CD4-positive, alpha-beta T cell treated with Interleukin-15 for 1 hour (primary cell): ENCODE data around the gene GDPD3.

Experiments used
- DNase-seq: peaks from one replicate; pipeline ENCODE4 v3.0.0-alpha.2; 2020

The GDPD3 gene

DNA sequence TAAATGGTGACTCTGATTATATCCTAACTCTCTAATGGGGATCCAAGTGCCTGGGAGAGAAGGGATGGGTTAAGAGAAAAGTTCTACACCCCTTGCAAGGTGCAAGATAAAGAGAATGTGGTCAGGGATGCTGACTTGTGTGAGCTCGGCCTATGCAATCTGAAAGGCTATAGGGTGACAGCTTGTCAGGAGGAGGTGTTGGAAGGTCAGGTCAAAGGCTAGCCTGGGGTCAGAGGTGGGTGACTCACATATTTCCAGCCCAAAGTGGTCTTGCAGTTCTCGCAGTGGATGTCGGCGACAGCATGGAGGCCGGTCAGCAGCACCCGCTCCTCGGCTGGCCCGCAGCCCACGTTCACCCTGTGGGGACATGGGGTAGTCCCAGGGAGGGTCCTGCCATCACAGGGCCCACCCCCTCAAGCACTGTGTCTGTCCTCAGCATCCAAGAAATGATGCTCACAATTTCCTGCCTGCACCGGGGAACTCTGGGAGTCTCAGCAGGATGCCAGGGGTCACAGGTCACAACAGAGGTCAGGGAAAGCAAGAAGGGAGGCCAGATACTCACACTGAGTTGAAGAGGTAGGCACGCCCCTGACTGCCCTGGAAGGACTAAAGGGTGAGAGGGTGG, 18.7 kb downstream of the GDPD3 start:
- DNase-seq: no peak

DNA sequence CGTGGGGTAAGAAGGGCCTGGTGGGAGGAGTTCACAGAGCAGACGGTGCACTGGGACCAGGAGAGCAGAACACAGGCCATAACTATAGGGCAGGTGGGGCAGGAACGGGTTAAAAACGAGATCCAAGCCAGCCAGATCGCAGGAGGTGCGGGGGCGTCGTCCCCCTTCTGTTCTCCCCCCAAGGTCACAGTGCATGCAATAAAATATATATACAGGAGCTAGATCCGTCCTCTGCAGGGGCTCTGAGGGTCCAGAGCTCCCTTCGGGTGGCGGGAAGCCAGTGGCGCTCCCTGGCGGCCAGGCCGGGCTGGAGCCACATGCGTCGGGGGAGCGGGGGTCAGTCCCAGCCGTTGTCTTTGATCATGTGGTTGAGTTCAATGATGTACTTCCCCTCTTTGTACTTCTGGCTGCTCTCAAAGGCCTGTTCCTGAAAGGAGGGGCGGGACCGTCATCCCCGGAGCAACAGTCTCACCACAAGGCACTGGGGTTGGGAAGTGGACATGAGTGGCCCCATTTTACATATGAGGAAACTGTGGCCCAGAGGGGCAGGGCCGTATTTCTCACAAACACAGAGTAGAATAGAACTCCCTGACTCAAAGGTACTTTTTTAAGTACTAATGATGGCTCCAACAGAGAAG, 20.8 kb downstream of the GDPD3 start:
- peak; percentile 91 for DNase-seq

DNA sequence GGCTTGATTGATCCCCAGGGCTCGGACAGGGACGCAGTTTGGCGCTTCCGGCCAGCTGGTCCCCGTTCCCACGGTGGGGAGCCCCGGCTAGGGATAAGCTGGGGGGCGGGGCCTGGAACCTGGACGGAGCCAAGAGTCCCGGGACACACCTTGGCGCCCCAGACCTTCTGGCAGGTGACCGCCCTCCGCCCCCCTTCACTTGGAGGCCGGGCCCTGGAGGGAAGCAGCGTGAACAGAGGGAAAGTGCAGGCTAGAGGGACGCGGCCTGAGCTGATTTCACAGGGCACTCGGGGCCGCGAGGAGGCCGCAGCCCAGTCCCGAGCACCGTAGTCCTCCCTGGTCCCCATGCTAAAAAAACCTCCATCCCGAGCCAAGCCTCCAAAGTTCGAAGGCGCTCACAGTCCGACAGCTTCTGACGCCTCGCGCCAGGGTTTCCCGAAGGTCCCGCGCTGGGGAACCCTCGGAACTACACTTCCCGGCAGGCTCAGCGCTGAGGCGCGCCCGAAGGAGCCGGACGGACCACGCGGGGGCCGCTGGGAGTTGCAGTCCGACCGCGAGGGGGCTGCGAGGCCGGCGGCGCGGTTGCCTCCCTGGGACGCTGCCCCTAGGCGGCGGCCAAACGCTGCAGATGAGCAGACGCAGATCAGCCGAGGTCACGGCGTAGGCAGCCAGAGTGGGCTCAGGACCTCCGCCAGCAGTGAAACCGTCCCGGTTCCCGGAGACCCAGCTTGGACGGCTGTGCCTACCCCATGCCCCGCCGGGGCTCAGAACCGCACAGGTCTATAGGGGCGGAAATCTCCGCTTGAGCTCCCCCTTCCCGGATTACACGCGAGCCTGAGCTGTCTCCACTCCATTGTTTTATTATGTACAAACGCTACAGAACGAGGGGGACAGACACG, 21.6 kb downstream of the GDPD3 start, which contains the start of gene TBX6:
TSS of gene TBX6 (minus strand) at position 451 of the 899 bp plus-strand sequence. CDS start 731 bp downstream, outside the sequence.
- peak; percentile 92 for DNase-seq

GRCh38 chr16:30090610-30091331, 22.6 kb downstream of the GDPD3 start:
- no peak for DNase-seq

GRCh38 chr16:30088832-30089624, 24.3 kb downstream of the GDPD3 start:
- DNase-seq: no peak

- DNase-seq: no peak
Observed at GRCh38 chr16:30088237-30088831, 25.0 kb downstream of the GDPD3 start.

- peak; percentile 70 for DNase-seq
Observed at GRCh38 chr16:30087181-30087898, 26.0 kb downstream of the GDPD3 start.

DNA sequence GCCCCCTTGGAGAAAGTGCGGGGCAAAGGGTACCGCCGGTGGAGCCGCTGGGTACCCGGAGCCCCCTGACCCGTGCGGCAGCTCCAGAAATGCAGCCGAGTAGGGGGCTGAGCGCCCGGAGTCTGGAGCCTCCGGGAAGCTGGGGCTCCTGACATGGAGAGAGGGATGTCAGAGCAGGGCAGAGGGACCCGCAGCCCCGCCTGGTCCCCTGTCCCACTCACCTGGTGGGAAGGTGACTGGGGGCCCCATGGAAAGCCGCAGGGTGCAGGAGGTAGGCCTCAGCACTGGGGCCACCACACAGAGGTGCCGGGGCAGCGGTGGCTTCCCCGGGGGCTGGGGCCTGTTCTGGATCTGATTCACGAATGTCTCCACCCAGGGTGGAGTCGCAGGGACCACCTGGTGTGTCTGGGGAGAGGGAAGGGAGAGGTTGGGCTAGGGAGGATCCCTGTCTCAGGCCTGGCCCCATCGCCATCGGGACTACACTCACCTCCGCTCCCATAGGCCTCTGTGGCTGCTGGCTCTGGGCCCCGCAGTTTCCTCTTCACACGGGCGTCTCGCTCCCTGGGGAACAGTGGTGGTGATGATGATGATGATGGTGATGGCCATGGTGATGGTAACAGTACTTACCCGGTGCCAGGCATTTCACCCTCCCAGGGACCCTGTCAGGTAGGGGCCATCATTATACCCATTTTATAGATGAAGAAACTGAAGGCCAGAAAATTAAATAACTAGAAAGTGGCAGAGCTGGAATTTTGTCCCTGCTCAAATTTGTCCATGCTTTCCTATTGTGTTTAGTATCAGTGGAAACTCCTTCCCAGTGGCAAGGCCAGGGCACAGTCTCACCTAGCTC, 26.8 kb downstream of the GDPD3 start:
- DNase-seq: no peak

GRCh38 chr16:30085820-30086219, 27.5 kb downstream of the GDPD3 start:
- no peak for DNase-seq

GRCh38 chr16:30085247-30085646, 28.1 kb downstream of the GDPD3 start:
- no peak for DNase-seq

- no peak for DNase-seq
Observed at GRCh38 chr16:30084816-30085159, 28.5 kb downstream of the GDPD3 start.

GRCh38 chr16:30084096-30084815, 29.1 kb downstream of the GDPD3 start:
- DNase-seq: no peak

DNA sequence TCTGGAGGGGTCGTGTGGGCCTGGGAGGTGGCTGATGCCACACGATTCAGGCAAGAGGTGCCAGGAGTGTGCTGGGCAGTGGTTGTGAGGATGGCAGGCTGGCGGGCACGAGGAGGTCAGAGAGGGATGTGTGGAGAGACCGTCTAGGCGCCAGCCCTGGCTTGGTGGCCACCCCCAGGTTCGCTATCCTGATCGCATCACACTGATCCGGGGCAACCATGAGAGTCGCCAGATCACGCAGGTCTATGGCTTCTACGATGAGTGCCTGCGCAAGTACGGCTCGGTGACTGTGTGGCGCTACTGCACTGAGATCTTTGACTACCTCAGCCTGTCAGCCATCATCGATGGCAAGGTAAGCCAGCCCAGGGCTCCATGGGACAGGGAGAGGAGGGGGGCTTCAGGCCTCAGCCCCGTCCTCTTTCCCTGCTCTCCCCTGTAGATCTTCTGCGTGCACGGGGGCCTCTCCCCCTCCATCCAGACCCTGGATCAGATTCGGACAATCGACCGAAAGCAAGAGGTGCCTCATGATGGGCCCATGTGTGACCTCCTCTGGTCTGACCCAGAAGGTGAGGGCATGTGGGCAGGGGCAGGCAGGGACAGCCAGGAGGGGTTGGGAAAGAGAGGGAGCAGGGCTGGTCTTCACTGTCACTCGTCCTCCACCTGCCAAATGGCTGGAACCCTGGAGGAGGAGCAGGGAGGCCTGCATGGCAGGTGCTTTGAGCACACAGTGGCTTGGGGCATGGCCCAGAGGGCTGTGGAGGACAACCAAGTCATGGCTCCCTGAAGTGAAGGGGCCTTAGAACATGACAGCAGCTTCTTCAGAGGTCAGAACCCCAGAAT, 29.9 kb downstream of the GDPD3 start:
- DNase-seq: no peak

DNA sequence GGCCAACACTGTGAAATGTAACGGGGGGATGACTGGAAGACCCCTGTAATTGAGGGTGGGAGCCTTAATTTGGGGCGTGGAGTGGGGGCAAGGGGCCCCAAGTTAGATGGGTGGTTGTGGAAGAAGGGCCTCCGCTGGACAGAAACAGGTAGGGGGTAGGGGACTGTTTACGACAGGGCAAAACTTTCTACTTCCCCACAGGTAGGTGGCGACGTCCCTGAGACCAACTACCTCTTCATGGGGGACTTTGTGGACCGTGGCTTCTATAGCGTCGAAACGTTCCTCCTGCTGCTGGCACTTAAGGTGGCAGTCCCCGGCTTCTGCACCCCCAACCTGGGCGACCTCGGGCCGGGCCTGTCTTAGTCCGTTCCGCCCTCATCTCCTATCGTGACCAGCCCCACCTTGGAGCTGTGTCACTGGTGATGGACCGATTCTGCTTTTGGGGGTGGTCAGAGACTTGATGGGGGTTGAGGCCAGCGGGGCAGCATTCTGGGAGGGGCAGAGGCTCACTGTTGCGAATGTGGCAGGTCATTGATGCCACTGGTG, 30.7 kb downstream of the GDPD3 start:
- DNase-seq: no peak

DNA sequence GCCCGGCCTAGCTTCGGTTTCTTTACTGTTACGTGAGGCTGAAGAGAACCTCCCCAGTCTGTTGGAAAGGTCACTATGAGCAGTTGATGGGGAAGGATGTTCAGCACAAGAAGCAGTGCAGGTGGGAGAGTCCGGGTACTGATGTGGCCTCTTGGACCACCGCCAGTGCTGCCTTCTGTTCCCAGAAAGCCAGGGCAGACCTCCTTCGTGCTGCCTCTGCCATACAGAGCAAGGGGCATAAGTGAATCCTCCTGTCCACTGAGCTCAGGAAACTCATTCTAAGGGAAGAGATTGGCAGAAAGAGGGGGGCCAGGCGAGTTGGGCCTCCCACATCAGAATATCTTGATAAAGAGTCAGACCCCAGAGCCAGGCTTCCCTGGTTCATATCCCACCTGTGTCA, 33.9 kb downstream of the GDPD3 start:
- no peak for DNase-seq

- no peak for DNase-seq
Observed at GRCh38 chr16:30078744-30079143, 34.6 kb downstream of the GDPD3 start.

GRCh38 chr16:30077656-30078055, 35.7 kb downstream of the GDPD3 start:
- no peak for DNase-seq

- no peak for DNase-seq
Observed at GRCh38 chr16:30076276-30076791, 37.0 kb downstream of the GDPD3 start.
